Fibroblast of the conjunctiva (primary cell): ENCODE results near the gene SGSH.

Experiments
- DNase-seq: peaks from one replicate; pipeline ENCODE4 v3.0.0-alpha.2; 2010; ENCODE audit warnings: low read depth

SGSH gene

GRCh38 chr17:80227156-80227555 is 7.0 kb upstream of the SGSH start:
- no peak for DNase-seq

GRCh38 chr17:80225230-80225629 is 5.1 kb upstream of the SGSH start:
- DNase-seq, result no peak

GRCh38 chr17:80224683-80225082 is 4.5 kb upstream of the SGSH start:
- no peak for DNase-seq

GRCh38 chr17:80223838-80224497 is 3.8 kb upstream of the SGSH start:
- no peak for DNase-seq

- DNase-seq, result no peak
Measured at GRCh38 chr17:80223142-80223815, 3.1 kb upstream of the SGSH start.

- DNase-seq, result no peak
Measured at GRCh38 chr17:80222376-80223141, 2.4 kb upstream of the SGSH start.

- DNase-seq, result no peak
Measured at GRCh38 chr17:80221351-80222105, 1.4 kb upstream of the SGSH start.

GRCh38 chr17:80220736-80221215 is 643 bp upstream of the SGSH start:
- no peak for DNase-seq

- no peak for DNase-seq
Measured at GRCh38 chr17:80219763-80220053, 425 bp downstream of the SGSH start.

- peak; percentile 40 for DNase-seq
Measured at GRCh38 chr17:80219013-80219762, 945 bp downstream of the SGSH start.

GRCh38 chr17:80218391-80218790 is 1.7 kb downstream of the SGSH start:
- DNase-seq, result no peak

GRCh38 chr17:80217703-80218362 is 2.3 kb downstream of the SGSH start:
- no peak for DNase-seq

- no peak for DNase-seq
Measured at GRCh38 chr17:80216473-80217456, 3.4 kb downstream of the SGSH start.

GRCh38 chr17:80214878-80215210 is 5.3 kb downstream of the SGSH start:
- DNase-seq, result no peak

- no peak for DNase-seq
Measured at GRCh38 chr17:80214012-80214877, 5.9 kb downstream of the SGSH start.

GRCh38 chr17:80213643-80213975 is 6.5 kb downstream of the SGSH start:
- no peak for DNase-seq

GRCh38 chr17:80212962-80213642 is 7.0 kb downstream of the SGSH start:
- DNase-seq, result no peak

GRCh38 chr17:80212511-80212910 is 7.6 kb downstream of the SGSH start:
- no peak for DNase-seq

GRCh38 chr17:80212109-80212508 is 8.0 kb downstream of the SGSH start:
- DNase-seq, result no peak
